Suprapubic skin (tissue), 4 donors: ENCODE data around the gene IGFN1. TPM values are rescaled to one million over a fixed set of nuclear protein-coding genes. Genes with fewer than 3 reads are reported as not detected.

Experiments
- DNase-seq, 2 donors: peaks; one replicate each; pipeline ENCODE4 v3.0.0-alpha.2; 2019; ENCODE audit warnings: low spot score in 2 of 2
- H3K27ac ChIP-seq: fragments of 200-600 bp; sonication (generic); one replicate; pipeline ENCODE4 v1.5.1; 2019
- H3K27me3 ChIP-seq: fragments of 200-600 bp; sonication (generic); one replicate; pipeline ENCODE4 v1.5.1; 2019
- H3K36me3 ChIP-seq: fragments of 200-600 bp; sonication (generic); one replicate; pipeline ENCODE4 v1.5.1; 2019
- H3K4me1 ChIP-seq: fragments of 200-600 bp; sonication (generic); one replicate; pipeline ENCODE4 v1.5.1; 2019
- H3K4me3 ChIP-seq: fragments of 200-600 bp; sonication (generic); one replicate; pipeline ENCODE4 v1.5.1; 2019; ENCODE audit warnings: mild to moderate bottlenecking
- H3K9me3 ChIP-seq: fragments of 200-600 bp; sonication (generic); one replicate; pipeline ENCODE4 v1.5.1; 2019
- CTCF ChIP-seq, 2 donors: fragments of 200-600 bp in 1 of 2; fragments of 450-650 bp in 1 of 2; sonication (generic) in 1 of 2; IDR thresholded peaks; one replicate each; pipeline ENCODE4 v1.5.1; 2016 to 2019; ENCODE audit warnings: antibody characterized with exemption in 2 of 2, mild to moderate bottlenecking in 1 of 2, moderate library complexity in 1 of 2
- EP300 ChIP-seq: sonication (generic); formaldehyde crosslinking; IDR thresholded peaks from one replicate; pipeline ENCODE4 v1.6.1; 2017; ENCODE audit warnings: antibody characterized with exemption
- POLR2A ChIP-seq, 2 donors: fragments of 450-650 bp; IDR thresholded peaks; one replicate each; pipeline ENCODE4 v1.6.1; 2017; ENCODE audit warnings: antibody characterized with exemption in 2 of 2, mild to moderate bottlenecking in 2 of 2, moderate library complexity in 2 of 2
- POLR2AphosphoS5 ChIP-seq, 3 donors: sonication (generic); formaldehyde crosslinking; IDR thresholded peaks; one replicate each; pipeline ENCODE4 v1.6.1; 2017; ENCODE audit warnings: antibody characterized with exemption in 3 of 3
- WGBS: methylation state at CpG from one replicate; pipeline ENCODE4 v1.1.5; 2018; 5-methylcytosine and 5-hydroxymethylcytosine counted together
- total RNA-seq, 4 donors: library from RNA; depleted of rRNA; stranded (reverse); fragments of >200 nt; gene quantifications; one replicate each; pipeline ENCODE4 v1.1.0, GENCODE V29; 2016

The IGFN1 gene
- total RNA-seq, 4 donors from 2014 or later, result 0.13 to 0.57 TPM; not detected in 2

- no peak overlapping the region for H3K4me3 ChIP-seq
- 91% methylated on average over 7 of the region's 8 CpGs for WGBS
- peak; percentile 41 to 54 for DNase-seq
- H3K27me3 ChIP-seq, result peaks cover 20% of the 10 kb centered on the region
- H3K27ac ChIP-seq, result no peak overlapping the region
- no peaks in the 10 kb centered on the region for H3K36me3 ChIP-seq
- no peaks in the 10 kb centered on the region for H3K4me1 ChIP-seq
- no peaks in the 10 kb centered on the region for H3K9me3 ChIP-seq
- TF ChIP-seq EP300 (no peak), POLR2A (IDR thresholded peaks at IDR 0.05) (no peak), CTCF (IDR thresholded peaks at IDR 0.05) (no peak), POLR2AphosphoS5 (IDR thresholded peaks at IDR 0.05) (no peak)
Observed at GRCh38 chr1:201212461-201213055, 21.9 kb downstream of the IGFN1 start.

DNA sequence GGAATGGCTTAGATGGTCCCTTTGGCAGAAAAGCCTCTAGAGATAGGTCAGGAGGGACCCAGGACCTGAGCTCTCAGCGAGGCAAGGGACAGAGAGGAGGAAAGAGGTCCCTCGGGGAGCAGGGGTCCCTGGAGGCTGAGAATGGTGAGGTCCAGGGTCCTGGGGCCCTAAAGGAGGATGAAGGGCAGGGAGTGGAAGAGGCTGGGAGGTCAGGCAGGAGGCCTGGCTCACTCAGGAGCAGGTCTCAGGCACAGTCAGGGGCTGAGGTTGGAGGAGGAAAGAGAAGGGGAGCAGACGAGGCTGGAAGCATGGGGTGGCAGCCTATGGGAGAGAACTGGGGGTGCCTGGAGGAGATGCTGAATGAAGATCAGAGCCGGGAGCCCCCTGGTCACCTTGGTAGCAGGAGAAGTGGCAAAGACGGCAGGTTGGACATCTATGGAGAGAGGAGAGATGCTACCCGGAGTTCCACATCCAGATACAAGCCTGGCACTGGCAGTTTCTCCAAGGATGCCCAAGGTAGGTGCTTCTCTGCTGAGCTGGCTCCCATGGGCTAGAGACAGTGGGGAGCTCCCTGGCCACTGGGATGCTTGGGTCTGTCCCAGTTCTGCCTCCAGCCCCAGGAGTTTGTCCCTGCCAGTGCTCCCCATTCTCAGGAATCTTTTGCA is 22.6 kb downstream of the IGFN1 start:
- TF ChIP-seq CTCF (IDR thresholded peaks at IDR 0.05), result no peak
- TF ChIP-seq EP300, result no peak
- no peak for TF ChIP-seq POLR2AphosphoS5 (IDR thresholded peaks at IDR 0.05)
- TF ChIP-seq POLR2A (IDR thresholded peaks at IDR 0.05), result no peak
- Histone ChIP-seq H3K4me3 (no peak overlapping the region), H3K36me3 (no peaks in the 10 kb centered on the region), H3K27ac (no peak overlapping the region), H3K9me3 (no peaks in the 10 kb centered on the region), H3K4me1 (no peaks in the 10 kb centered on the region), H3K27me3 (peaks cover 20% of the 10 kb centered on the region)
- 88% methylated on average over 6 of the region's 6 CpGs for WGBS
- DNase-seq, result peak; percentile 34 to 55

DNA sequence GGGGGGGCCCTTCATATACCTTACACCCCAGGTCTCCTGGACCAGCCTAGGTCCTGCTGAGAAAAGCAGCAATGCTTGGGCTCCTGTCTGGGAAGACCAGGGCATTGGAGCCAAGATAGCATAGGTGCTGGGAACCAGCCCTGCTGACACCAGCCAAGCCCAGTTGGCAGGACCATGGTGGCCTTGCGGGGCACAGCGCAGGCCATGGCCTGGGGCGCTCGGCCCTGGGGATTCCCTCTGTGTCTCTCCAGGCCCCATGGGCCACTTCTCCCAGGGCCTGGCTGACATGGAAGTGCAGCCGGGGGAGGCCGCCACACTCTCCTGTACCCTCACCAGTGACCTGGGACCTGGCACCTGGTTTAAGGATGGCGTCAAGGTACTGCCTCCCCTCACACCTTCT is 23.3 kb downstream of the IGFN1 start:
- Histone ChIP-seq H3K4me1 (no peaks in the 10 kb centered on the region), H3K27me3 (peaks cover 20% of the 10 kb centered on the region), H3K27ac (no peak overlapping the region), H3K36me3 (no peaks in the 10 kb centered on the region), H3K4me3 (no peak overlapping the region), H3K9me3 (no peaks in the 10 kb centered on the region)
- peak; percentile 41 to 42 for DNase-seq
- 96% methylated on average over 3 of the region's 7 CpGs for WGBS
- no peak for TF ChIP-seq POLR2A (IDR thresholded peaks at IDR 0.05)
- no peak for TF ChIP-seq CTCF (IDR thresholded peaks at IDR 0.05)
- TF ChIP-seq POLR2AphosphoS5 (IDR thresholded peaks at IDR 0.05), result no peak
- no peak for TF ChIP-seq EP300

GRCh38 chr1:201214461-201214860 is 23.8 kb downstream of the IGFN1 start:
- peak; percentile 20 to 34 for DNase-seq
- H3K9me3 ChIP-seq, result no peaks in the 10 kb centered on the region
- H3K27ac ChIP-seq, result no peak overlapping the region
- TF ChIP-seq POLR2AphosphoS5 (IDR thresholded peaks at IDR 0.05), result no peak
- TF ChIP-seq POLR2A (IDR thresholded peaks at IDR 0.05), result no peak
- H3K27me3 ChIP-seq, result peaks cover 20% of the 10 kb centered on the region
- H3K4me1 ChIP-seq, result no peaks in the 10 kb centered on the region
- WGBS, result 79% methylated on average over 4 of the region's 4 CpGs
- no peak overlapping the region for H3K4me3 ChIP-seq
- H3K36me3 ChIP-seq, result no peaks in the 10 kb centered on the region

- Histone ChIP-seq H3K27me3 (peaks cover 20% of the 10 kb centered on the region), H3K36me3 (no peaks in the 10 kb centered on the region), H3K27ac (no peak overlapping the region), H3K4me3 (no peak overlapping the region), H3K9me3 (no peaks in the 10 kb centered on the region), H3K4me1 (no peaks in the 10 kb centered on the region)
- WGBS, result 67% methylated on average over 2 of the region's 5 CpGs
- no peak for TF ChIP-seq POLR2AphosphoS5 (IDR thresholded peaks at IDR 0.05)
- no peak for TF ChIP-seq POLR2A (IDR thresholded peaks at IDR 0.05)
- no peak for TF ChIP-seq EP300
- no peak for TF ChIP-seq CTCF (IDR thresholded peaks at IDR 0.05)
- DNase-seq, result peak; percentile 44 to 46
Observed at GRCh38 chr1:201214886-201215285, 24.3 kb downstream of the IGFN1 start.
